ENCODE measurements around the gene SLC25A17.

GRCh38 chr22:40838486-40838885, 19.3 kb upstream of the SLC25A17 start:
- TF ChIP-seq CTCF (IDR thresholded peaks at IDR 0.05; ENCODE audit: borderline replicate concordance, extremely low read depth, low read length, poor library complexity, severe bottlenecking) = no peak
- no peak for TF ChIP-seq EZH2 (IDR thresholded peaks at IDR 0.05; ENCODE audit: borderline replicate concordance, low read depth, low read length, severe bottlenecking)

All from DND-41 (cell line).